SU-DHL-6 (cell line): ENCODE data around the gene KATNBL1.
"Not testable (repeated sequence)": the region's sequence is repeated elsewhere in the genome, so short reads cannot be mapped to it uniquely, and the experiment has no call there.

ENCODE experiments used
- H2AFZ ChIP-seq: fragments of 200-600 bp; sonication (generic); 2 replicates; pipeline ENCODE4 v1.6.1; 2014; ENCODE audit warnings: low read depth, mild to moderate bottlenecking, moderate library complexity, mixed read lengths, antibody characterized with exemption, low read length; ENCODE audit not compliant: severe bottlenecking
- H3F3A ChIP-seq: fragments of 200-600 bp; shearing (Covaris generic); 2 replicates; pipeline ENCODE4 v1.6.0; 2016; ENCODE audit warnings: antibody characterized with exemption, mild to moderate bottlenecking; ENCODE audit not compliant: insufficient read depth
- H3K27ac ChIP-seq: fragments of 200-600 bp; sonication (generic); 2 replicates; pipeline ENCODE4 v1.5.1; 2016; ENCODE audit warnings: low read depth, mild to moderate bottlenecking, low read length, moderate library complexity, mixed read lengths
- H3K27me3 ChIP-seq: fragments of 200-600 bp; sonication (generic), shearing (Covaris generic); 2 replicates; pipeline ENCODE4 v1.6.0; 2014; ENCODE audit warnings: mild to moderate bottlenecking, low read length
- H3K36me3 ChIP-seq: fragments of 200-600 bp; sonication (generic); 2 replicates; pipeline ENCODE4 v1.6.1; 2014; ENCODE audit warnings: mild to moderate bottlenecking, low read length, mixed read lengths
- H3K4me2 ChIP-seq: fragments of 300-600, 200-600 bp; shearing (Covaris generic), sonication (generic); 2 replicates; pipeline ENCODE4 v1.6.0; 2014; ENCODE audit warnings: low read length, low read depth, mild to moderate bottlenecking; ENCODE audit not compliant: poor library complexity, severe bottlenecking
- H3K4me3 ChIP-seq: fragments of 200-600 bp; sonication (generic); 2 replicates; pipeline ENCODE4 v1.5.1; 2014; ENCODE audit warnings: antibody characterized with exemption, low read length, mild to moderate bottlenecking, mixed read lengths; ENCODE audit not compliant: insufficient read depth, poor library complexity, severe bottlenecking
- H3K79me2 ChIP-seq: fragments of 200-600 bp; sonication (generic); 2 replicates; pipeline ENCODE4 v1.6.1; 2014; ENCODE audit warnings: mild to moderate bottlenecking, low read length, moderate library complexity; ENCODE audit not compliant: insufficient read depth
- H3K9ac ChIP-seq: fragments of 200-600 bp; sonication (generic); 2 replicates; pipeline ENCODE4 v1.7.0; 2014; ENCODE audit warnings: mild to moderate bottlenecking, low read length
- H3K9me2 ChIP-seq: fragments of 200-600 bp; sonication (generic); replicated peaks from 2 replicates; pipeline ENCODE4 v1.6.1; 2014; ENCODE audit warnings: low read length; ENCODE audit not compliant: insufficient read depth
- H3K9me3 ChIP-seq: fragments of 200-600 bp; sonication (generic); 2 replicates; pipeline ENCODE4 v1.6.1; 2014; ENCODE audit warnings: low read length, mixed read lengths; ENCODE audit not compliant: insufficient read depth
- H4K20me1 ChIP-seq: fragments of 200-600 bp; sonication (generic); 2 replicates; pipeline ENCODE4 v1.6.1; 2014; ENCODE audit warnings: low read depth, mild to moderate bottlenecking, antibody characterized with exemption, low read length, moderate library complexity, mixed read lengths
- CTCF ChIP-seq: fragments of 200-600 bp; sonication (generic); IDR thresholded peaks from one replicate; pipeline ENCODE4 v1.5.1; 2017; ENCODE audit warnings: antibody characterized with exemption, mild to moderate bottlenecking, low read length, moderate library complexity; ENCODE audit not compliant: insufficient read depth, poor library complexity, severe bottlenecking
- EZH2phosphoT487 ChIP-seq: fragments of 200-600 bp; sonication (generic), shearing (Covaris generic); conservative IDR thresholded peaks from 2 replicates; pipeline ENCODE4 v1.6.1; 2018; ENCODE audit warnings: mild to moderate bottlenecking, antibody characterized with exemption, low read length, moderate library complexity, mixed read lengths

KATNBL1 gene

GRCh38 chr15:34203305-34203704 lies 6.6 kb downstream of the KATNBL1 start:
- Histone ChIP-seq H3K79me2 (peaks cover 92% of the 10 kb centered on the region), H3K9me2 (no peaks in the 10 kb centered on the region), H3F3A (peaks cover 4% of the 10 kb centered on the region; the same call in 1 of the 2 replicates), H3K9me3 (no peaks in the 10 kb centered on the region), H3K9ac (no peak overlapping the region), H3K27ac (no peak overlapping the region), H3K27me3 (no peaks in the 10 kb centered on the region), H3K4me3 (no peak overlapping the region), H4K20me1 (0 out of 2 replicates have a peak, but pooled peaks cover 5% of the 10 kb centered on the region), H3K36me3 (no peaks in the 10 kb centered on the region), H3K4me2 (no peak overlapping the region), H2AFZ (no peak overlapping the region)
- no peak for TF ChIP-seq CTCF
- no peak for TF ChIP-seq EZH2phosphoT487

DNA sequence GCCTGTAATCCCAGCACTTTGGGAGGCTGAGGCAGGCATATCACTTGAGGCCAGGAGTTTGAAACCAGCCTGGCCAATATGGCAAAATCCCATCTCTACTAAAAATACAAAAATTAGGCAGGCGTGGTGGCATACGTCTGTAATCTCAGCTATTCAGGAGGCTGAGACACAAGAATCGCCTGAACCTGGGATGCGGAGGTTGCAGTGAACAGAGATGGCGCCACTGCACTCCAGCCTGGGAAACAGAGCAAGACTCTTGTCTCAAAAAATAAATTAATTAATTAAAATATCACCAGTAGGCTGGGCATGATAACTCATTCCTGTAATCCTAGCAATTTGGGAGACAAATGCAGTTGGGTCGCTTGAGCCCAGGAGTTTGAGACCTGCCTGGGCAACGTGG lies 16.6 kb downstream of the KATNBL1 start:
- H3K4me3 ChIP-seq, H3K36me3 ChIP-seq, H4K20me1 ChIP-seq, H3K27ac ChIP-seq, H3K9me3 ChIP-seq, H3K27me3 ChIP-seq, H2AFZ ChIP-seq, H3F3A ChIP-seq, H3K9ac ChIP-seq, H3K9me2 ChIP-seq, H3K4me2 ChIP-seq: not testable (repeated sequence)
- H3K79me2 ChIP-seq, result peaks cover 60% of the 10 kb centered on the region

DNA sequence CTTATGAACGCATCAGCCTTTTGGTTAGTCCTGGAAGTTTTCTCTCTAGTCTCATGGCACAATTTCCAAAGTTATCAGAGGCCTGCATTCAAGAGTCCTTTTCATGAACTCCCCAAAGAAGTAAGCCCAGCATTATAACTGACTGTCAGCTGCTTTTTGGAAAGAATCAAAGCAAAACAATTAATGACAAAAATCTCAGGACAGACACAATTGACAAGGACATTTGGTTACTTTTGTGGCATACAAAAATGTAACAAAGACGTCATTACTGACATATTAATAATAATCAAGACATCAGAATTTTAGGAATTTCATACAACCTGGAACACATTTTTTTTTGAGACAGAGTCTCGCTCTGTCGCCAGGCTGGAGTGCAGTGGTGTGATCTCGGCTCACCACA lies 21.2 kb downstream of the KATNBL1 start:
- Histone ChIP-seq H3K79me2 (peaks cover 55% of the 10 kb centered on the region), H3K9me3 (no peaks in the 10 kb centered on the region), H3K4me2 (no peak overlapping the region), H4K20me1 (no peaks in the 10 kb centered on the region), H3K27me3 (no peaks in the 10 kb centered on the region), H3K9me2 (no peaks in the 10 kb centered on the region), H3K4me3 (no peak overlapping the region), H3K36me3 (no peaks in the 10 kb centered on the region), H3F3A (no peaks in the 10 kb centered on the region; the same call in 1 of the 2 replicates), H3K27ac (no peak overlapping the region), H3K9ac (no peak overlapping the region), H2AFZ (no peak overlapping the region)
- TF ChIP-seq CTCF (no peak), EZH2phosphoT487 (no peak)

GRCh38 chr15:34185666-34186065 lies 24.2 kb downstream of the KATNBL1 start:
- Histone ChIP-seq H3K9me3 (no peaks in the 10 kb centered on the region), H3K27ac (no peak overlapping the region), H3K9ac (no peak overlapping the region), H2AFZ (no peak overlapping the region), H3F3A (no peaks in the 10 kb centered on the region; the same call in 1 of the 2 replicates), H3K27me3 (no peaks in the 10 kb centered on the region), H3K4me2 (no peak overlapping the region), H4K20me1 (no peaks in the 10 kb centered on the region), H3K4me3 (no peak overlapping the region), H3K36me3 (no peaks in the 10 kb centered on the region), H3K79me2 (peaks cover 46% of the 10 kb centered on the region), H3K9me2 (no peaks in the 10 kb centered on the region)
- TF ChIP-seq CTCF (no peak), EZH2phosphoT487 (no peak)
